ENCODE data around the gene ZNF70. TPM values are rescaled to one million over a fixed set of nuclear protein-coding genes. Genes with fewer than 3 reads are reported as not detected.

Gene ZNF70
- total RNA-seq, 1 experiment from 2014 or later = 3.2 TPM

DNA sequence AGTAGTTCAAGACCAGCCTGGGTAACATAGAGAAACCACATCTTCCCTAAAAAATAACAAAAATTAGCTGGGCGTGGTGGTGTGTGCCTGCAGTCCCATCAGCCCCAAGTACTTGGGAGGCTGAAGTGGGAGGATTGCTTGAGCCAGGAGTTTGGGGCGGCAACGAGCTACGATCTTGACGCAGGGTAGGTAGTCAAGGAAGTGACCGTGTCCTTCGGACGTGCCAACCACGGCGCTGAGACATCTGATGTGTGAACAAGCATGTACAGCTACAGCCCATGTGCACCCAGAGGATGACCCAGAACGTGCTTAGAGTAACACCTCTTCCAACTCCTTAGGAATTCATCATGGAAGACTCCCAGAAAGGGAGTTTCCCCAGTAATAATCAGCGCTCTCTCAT, 38.7 kb downstream of the ZNF70 start:
- Histone ChIP-seq H3K4me3 (ENCODE audit: low read depth in 2 of 2, low read length in 2 of 2) (no peak overlapping the region), H3K36me3 (ENCODE audit: control insufficient read depth, insufficient read depth, low read length) (peaks cover 4% of the 10 kb centered on the region), H3K4me1 (ENCODE audit: control insufficient read depth, insufficient read depth, low read length) (no peaks in the 10 kb centered on the region), H3K27ac (ENCODE audit: low read length) (no peak overlapping the region), H3K27me3 (ENCODE audit: control insufficient read depth, insufficient read depth, low read length) (no peaks in the 10 kb centered on the region), H3K9me3 (ENCODE audit: control insufficient read depth, insufficient read depth, low read depth, low read length) (no peaks in the 10 kb centered on the region)
- ATAC-seq = no peak
- ChIA-PET POLR2A (no interaction called here), CTCF (no interaction called here)
- BruUV-seq (replicated peaks) = no TSS peak
- in situ Hi-C loops (cut with HindIII; ENCODE audit: low pct_unique_long_range_greater_than_20kb, low sequenced_read_pairs) (no loop called here), intact Hi-C loops (cut with micrococcal nuclease; ENCODE audit: unreplicated experiment) (no loop called here)
- TF ChIP-seq SIN3A (IDR thresholded peaks at IDR 0.05; ENCODE audit: borderline replicate concordance, insufficient read depth, low read depth, low read length) = no peak
- TF ChIP-seq, protein P1, sequence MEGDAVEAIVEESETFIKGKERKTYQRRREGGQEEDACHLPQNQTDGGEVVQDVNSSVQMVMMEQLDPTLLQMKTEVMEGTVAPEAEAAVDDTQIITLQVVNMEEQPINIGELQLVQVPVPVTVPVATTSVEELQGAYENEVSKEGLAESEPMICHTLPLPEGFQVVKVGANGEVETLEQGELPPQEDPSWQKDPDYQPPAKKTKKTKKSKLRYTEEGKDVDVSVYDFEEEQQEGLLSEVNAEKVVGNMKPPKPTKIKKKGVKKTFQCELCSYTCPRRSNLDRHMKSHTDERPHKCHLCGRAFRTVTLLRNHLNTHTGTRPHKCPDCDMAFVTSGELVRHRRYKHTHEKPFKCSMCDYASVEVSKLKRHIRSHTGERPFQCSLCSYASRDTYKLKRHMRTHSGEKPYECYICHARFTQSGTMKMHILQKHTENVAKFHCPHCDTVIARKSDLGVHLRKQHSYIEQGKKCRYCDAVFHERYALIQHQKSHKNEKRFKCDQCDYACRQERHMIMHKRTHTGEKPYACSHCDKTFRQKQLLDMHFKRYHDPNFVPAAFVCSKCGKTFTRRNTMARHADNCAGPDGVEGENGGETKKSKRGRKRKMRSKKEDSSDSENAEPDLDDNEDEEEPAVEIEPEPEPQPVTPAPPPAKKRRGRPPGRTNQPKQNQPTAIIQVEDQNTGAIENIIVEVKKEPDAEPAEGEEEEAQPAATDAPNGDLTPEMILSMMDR (IDR thresholded peaks at IDR 0.05) = no peak
- no peak for TF ChIP-seq TCF7L2 (IDR thresholded peaks at IDR 0.05; ENCODE audit: low read depth, low read length)
- TF ChIP-seq, protein P2, sequence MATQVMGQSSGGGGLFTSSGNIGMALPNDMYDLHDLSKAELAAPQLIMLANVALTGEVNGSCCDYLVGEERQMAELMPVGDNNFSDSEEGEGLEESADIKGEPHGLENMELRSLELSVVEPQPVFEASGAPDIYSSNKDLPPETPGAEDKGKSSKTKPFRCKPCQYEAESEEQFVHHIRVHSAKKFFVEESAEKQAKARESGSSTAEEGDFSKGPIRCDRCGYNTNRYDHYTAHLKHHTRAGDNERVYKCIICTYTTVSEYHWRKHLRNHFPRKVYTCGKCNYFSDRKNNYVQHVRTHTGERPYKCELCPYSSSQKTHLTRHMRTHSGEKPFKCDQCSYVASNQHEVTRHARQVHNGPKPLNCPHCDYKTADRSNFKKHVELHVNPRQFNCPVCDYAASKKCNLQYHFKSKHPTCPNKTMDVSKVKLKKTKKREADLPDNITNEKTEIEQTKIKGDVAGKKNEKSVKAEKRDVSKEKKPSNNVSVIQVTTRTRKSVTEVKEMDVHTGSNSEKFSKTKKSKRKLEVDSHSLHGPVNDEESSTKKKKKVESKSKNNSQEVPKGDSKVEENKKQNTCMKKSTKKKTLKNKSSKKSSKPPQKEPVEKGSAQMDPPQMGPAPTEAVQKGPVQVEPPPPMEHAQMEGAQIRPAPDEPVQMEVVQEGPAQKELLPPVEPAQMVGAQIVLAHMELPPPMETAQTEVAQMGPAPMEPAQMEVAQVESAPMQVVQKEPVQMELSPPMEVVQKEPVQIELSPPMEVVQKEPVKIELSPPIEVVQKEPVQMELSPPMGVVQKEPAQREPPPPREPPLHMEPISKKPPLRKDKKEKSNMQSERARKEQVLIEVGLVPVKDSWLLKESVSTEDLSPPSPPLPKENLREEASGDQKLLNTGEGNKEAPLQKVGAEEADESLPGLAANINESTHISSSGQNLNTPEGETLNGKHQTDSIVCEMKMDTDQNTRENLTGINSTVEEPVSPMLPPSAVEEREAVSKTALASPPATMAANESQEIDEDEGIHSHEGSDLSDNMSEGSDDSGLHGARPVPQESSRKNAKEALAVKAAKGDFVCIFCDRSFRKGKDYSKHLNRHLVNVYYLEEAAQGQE (IDR thresholded peaks at IDR 0.05; ENCODE audit: insufficient read depth in 1 of 2, low read depth in 2 of 2, low read length in 1 of 2) = no peak
- TF ChIP-seq POLR2AphosphoS5 (IDR thresholded peaks at IDR 0.05; ENCODE audit: low read depth, low read length) = no peak
- DNase-seq (ENCODE audit: low read depth, low spot score) = no peak

DNA sequence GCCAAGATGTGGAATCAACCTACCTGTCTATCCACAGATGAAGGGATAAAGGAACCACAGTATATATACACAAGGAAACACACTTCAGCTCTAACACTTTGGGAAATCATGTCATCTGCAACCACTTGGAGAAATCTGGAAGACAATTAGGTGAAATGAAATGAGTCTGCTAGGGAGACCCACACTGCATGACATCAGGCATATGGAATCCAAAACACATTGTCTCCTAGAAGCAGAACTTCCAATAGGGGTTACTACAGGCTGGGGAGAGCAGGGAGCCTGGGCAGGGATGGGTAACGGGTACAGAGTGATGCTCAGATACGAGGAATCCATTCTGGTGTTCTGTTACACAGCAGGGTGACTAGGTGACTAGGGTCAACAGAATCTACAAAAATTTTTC, 41.8 kb downstream of the ZNF70 start:
- H3K27me3 ChIP-seq (ENCODE audit: control insufficient read depth, insufficient read depth, low read length) = no peaks in the 10 kb centered on the region
- intact Hi-C loops (cut with micrococcal nuclease; ENCODE audit: unreplicated experiment) (no loop called here), in situ Hi-C loops (cut with HindIII; ENCODE audit: low pct_unique_long_range_greater_than_20kb, low sequenced_read_pairs) (no loop called here)
- CTCF ChIA-PET = no interaction called here
- BruUV-seq (replicated peaks) = no TSS peak
- no peak overlapping the region for H3K4me3 ChIP-seq (ENCODE audit: low read depth in 2 of 2, low read length in 2 of 2)
- peaks cover 4% of the 10 kb centered on the region for H3K36me3 ChIP-seq (ENCODE audit: control insufficient read depth, insufficient read depth, low read length)
- POLR2A ChIA-PET = no interaction called here
- no peak for ATAC-seq
- no peak for DNase-seq (ENCODE audit: low read depth, low spot score)
- H3K27ac ChIP-seq (ENCODE audit: low read length) = no peak overlapping the region
- H3K4me1 ChIP-seq (ENCODE audit: control insufficient read depth, insufficient read depth, low read length) = no peaks in the 10 kb centered on the region
- H3K9me3 ChIP-seq (ENCODE audit: control insufficient read depth, insufficient read depth, low read depth, low read length) = no peaks in the 10 kb centered on the region
- TF ChIP-seq TCF7L2 (IDR thresholded peaks at IDR 0.05; ENCODE audit: low read depth, low read length) (no peak), SIN3A (IDR thresholded peaks at IDR 0.05; ENCODE audit: borderline replicate concordance, insufficient read depth, low read depth, low read length) (no peak), POLR2AphosphoS5 (IDR thresholded peaks at IDR 0.05; ENCODE audit: low read depth, low read length) (no peak)
- TF ChIP-seq, protein P1 (IDR thresholded peaks at IDR 0.05) = no peak
- TF ChIP-seq, protein P2 (IDR thresholded peaks at IDR 0.05; ENCODE audit: insufficient read depth in 1 of 2, low read depth in 2 of 2, low read length in 1 of 2) = no peak
